Retinal pigment epithelial cell (primary cell): ENCODE results near the gene TRAF1.

ENCODE experiments used
- DNase-seq: peaks from one replicate; pipeline ENCODE4 v3.0.0-alpha.2; 2010; ENCODE audit warnings: low read depth
- H3K4me3 ChIP-seq: 2 replicates; pipeline ENCODE4 v1.5.1; 2011; ENCODE audit warnings: mild to moderate bottlenecking, low read length, control low read depth, moderate library complexity
- CTCF ChIP-seq: conservative IDR thresholded peaks from 2 replicates; pipeline ENCODE4 v1.5.1; 2011; ENCODE audit warnings: low read depth, low read length, control low read depth, inconsistent platforms

TRAF1 gene

GRCh38 chr9:120895951-120896350 is 30.6 kb downstream of the TRAF1 start:
- no peak for DNase-seq
- no peak overlapping the region for H3K4me3 ChIP-seq
- no peak for TF ChIP-seq CTCF

GRCh38 chr9:120894321-120895148 is 32.1 kb downstream of the TRAF1 start:
- TF ChIP-seq CTCF: no peak
- H3K4me3 ChIP-seq: peak overlapping the region; percentile 26

GRCh38 chr9:120893611-120894307 is 32.8 kb downstream of the TRAF1 start:
- H3K4me3 ChIP-seq: no peak overlapping the region
- no peak for DNase-seq
- no peak for TF ChIP-seq CTCF

More at GRCh38 chr9:120894321-120895148, 32.1 kb downstream of the TRAF1 start:
- no peak for DNase-seq

- no peak overlapping the region for H3K4me3 ChIP-seq
- TF ChIP-seq CTCF: no peak
- DNase-seq: no peak
Measured at GRCh38 chr9:120892748-120893610, 33.6 kb downstream of the TRAF1 start.

GRCh38 chr9:120891884-120892747 is 34.5 kb downstream of the TRAF1 start:
- no peak for TF ChIP-seq CTCF
- no peak for DNase-seq
- no peak overlapping the region for H3K4me3 ChIP-seq

- no peak overlapping the region for H3K4me3 ChIP-seq
- TF ChIP-seq CTCF: no peak
- DNase-seq: no peak
Measured at GRCh38 chr9:120891245-120891883, 35.2 kb downstream of the TRAF1 start.
